ENCODE results near the gene PRPH2. TPM values are rescaled to one million over a fixed set of nuclear protein-coding genes. Genes with fewer than 3 reads are reported as not detected.

Gene PRPH2
- total RNA-seq, 1 donor = 0.27 TPM

DNA sequence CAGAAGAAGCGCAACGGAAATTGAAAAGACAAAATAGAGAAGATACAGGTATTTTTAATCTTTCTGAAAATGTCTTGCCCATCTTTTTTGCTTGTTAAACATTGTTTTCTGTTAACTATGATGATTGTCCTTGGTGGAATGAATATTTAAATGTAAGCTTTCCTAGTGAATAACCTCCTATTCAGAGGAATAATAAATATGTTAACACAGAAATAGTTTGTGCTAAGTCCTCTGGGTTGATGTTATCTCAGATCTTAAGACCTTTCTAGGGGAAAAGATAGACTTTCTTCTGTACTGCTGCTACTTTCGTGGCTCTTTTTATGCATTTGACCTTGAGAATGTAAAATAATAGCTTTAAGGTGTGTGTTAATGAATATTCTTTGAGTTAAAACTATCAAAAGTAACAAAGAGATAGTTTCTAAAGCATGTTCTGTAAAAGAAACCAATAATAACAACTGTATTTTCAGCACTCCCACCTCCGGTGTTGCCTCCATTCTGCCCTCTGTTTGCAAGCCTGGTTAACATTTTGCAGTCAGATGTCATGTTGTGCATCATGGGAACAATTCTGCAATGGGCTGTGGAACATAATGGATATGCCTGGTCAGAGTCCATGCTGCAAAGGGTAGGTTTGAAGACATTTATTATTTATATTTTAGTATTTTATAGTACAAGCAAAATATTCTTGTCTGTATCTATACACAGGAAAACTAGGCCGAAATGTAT lies 70.2 kb downstream of the PRPH2 start:
- no peak for DNase-seq (ENCODE audit: low read depth in 2 of 3, low spot score in 2 of 3)

Small RNAs within 50 kb of the gene (small RNA-seq; reads per million reads assigned to genes)
- not detected for gene RNU6-890P

Other genes with a start within 250 kb of the PRPH2 start
- gene UBR2, start 158.6 kb downstream of the PRPH2 start, total RNA-seq = 19.4 TPM
- gene TBCC, start 23.5 kb upstream of the PRPH2 start, total RNA-seq = 57.4 TPM
- gene BICRAL, start 59.5 kb upstream of the PRPH2 start, total RNA-seq = 18.0 TPM
- gene RPL7L1, start 157.0 kb upstream of the PRPH2 start, total RNA-seq = 56.0 TPM
- gene PTCRA, start 193.5 kb upstream of the PRPH2 start, total RNA-seq = under 0.01 TPM
- 44.2 TPM for gene CNPY3, start 206.9 kb upstream of the PRPH2 start, total RNA-seq
- 1.1 TPM for gene GNMT, start 238.2 kb upstream of the PRPH2 start, total RNA-seq

Data from hematopoietic multipotent progenitor cell (in vitro differentiated cells).